PC-9 (cell line): ENCODE measurements around the gene MACROD2.

Experiments used
- CTCF ChIP-seq: fragments of 200-600 bp; sonication (generic); conservative IDR thresholded peaks from 2 replicates; pipeline ENCODE4 v1.6.1; 2017; ENCODE audit warnings: mixed run types, antibody characterized with exemption, mild to moderate bottlenecking, moderate library complexity
- EZH2 ChIP-seq: fragments of 200-600 bp; sonication (generic); IDR thresholded peaks from 2 replicates; pipeline ENCODE4 v1.8.0; 2017; ENCODE audit warnings: antibody characterized with exemption, low read depth

GRCh38 chr20:15840636-15841301 lies 1845.5 kb downstream of the MACROD2 start:
- TF ChIP-seq CTCF (no peak), EZH2 (no peak)
